Gastrocnemius medialis (tissue), 4 donors: ENCODE data around the gene ATP6V0B. TPM values are rescaled to one million over a fixed set of nuclear protein-coding genes. Genes with fewer than 3 reads are reported as not detected.
A peak's percentile ranks its signal among the peaks of the same experiment; 100 is the strongest.

Source experiments
- ATAC-seq, 2 donors: fragments of 150-250 bp; one replicate each; pipeline ENCODE4 v1.9.1; 2016
- DNase-seq, 2 donors: peaks; one replicate each; pipeline ENCODE4 v3.0.0-alpha.2; 2019
- H3K27ac ChIP-seq, 4 donors: fragments of 200-600 bp; sonication (generic); 1 replicate in 1 of 4; 2 replicates in 3 of 4; pipeline ENCODE4 v1.5.1; 2016 to 2018; ENCODE audit warnings: mild to moderate bottlenecking in 2 of 4, moderate library complexity in 1 of 4
- H3K27me3 ChIP-seq, 3 donors: fragments of 200-600 bp; sonication (generic) in 2 of 3; 1 replicate in 1 of 3; 2 replicates in 2 of 3; pipeline versions ENCODE4 v1.5.1 to v1.6.0; 2016 to 2019; ENCODE audit warnings: mild to moderate bottlenecking in 1 of 3, moderate library complexity in 1 of 3
- H3K36me3 ChIP-seq, 2 donors: fragments of 200-600 bp; sonication (generic) in 1 of 2; one replicate each; pipeline ENCODE4 v1.5.1; 2017 to 2018
- H3K4me1 ChIP-seq, 2 donors: fragments of 200-600 bp; sonication (generic) in 1 of 2; one replicate each; pipeline ENCODE4 v1.5.1; 2016 to 2017; ENCODE audit warnings: mild to moderate bottlenecking in 2 of 2
- H3K4me3 ChIP-seq, 4 donors: fragments of 200-600 bp; sonication (generic) in 3 of 4; 1 replicate in 1 of 4; 2 replicates in 3 of 4; pipeline ENCODE4 v1.5.1; 2016 to 2019; ENCODE audit warnings: mild to moderate bottlenecking in 2 of 4
- H3K9me3 ChIP-seq, 3 donors: fragments of 200-600 bp; sonication (generic) in 2 of 3; 1 replicate in 1 of 3; 2 replicates in 2 of 3; pipeline ENCODE4 v1.5.1; 2016 to 2019
- POLR2A ChIP-seq, 2 donors: fragments of 450-650 bp; IDR thresholded peaks; one replicate each; pipeline ENCODE4 v1.6.1; 2017; ENCODE audit warnings: antibody characterized with exemption in 2 of 2, mild to moderate bottlenecking in 2 of 2, moderate library complexity in 2 of 2
- in situ Hi-C, 4 donors: fragments of 200-750 bp; cut with MboI; loops; one replicate each; pipeline versions ENCODE4 v1.15.0 to v1.8.0; 2017; ENCODE audit warnings: low sequenced_read_pairs in 4 of 4
- intact Hi-C: fragments of 100-400 bp; cut with DNase I; formaldehyde crosslinking; loops from one replicate; pipeline ENCODE4 v1.15.1; 2023; ENCODE audit warnings: low total_unique reads
- total RNA-seq, 4 donors: library from RNA; depleted of rRNA; stranded (reverse); fragments of >200 nt; gene quantifications; one replicate each; pipeline versions ENCODE4 v1.1.0 to v1.2.3, GENCODE V29; 2016
- TF ChIP-seq, protein P1 (sequence below), 5 experiments: fragments of 450-650 bp in 3 of 5; fragments of 200-600 bp in 2 of 5; sonication (generic) in 2 of 5; IDR thresholded peaks in 4 of 5; conservative IDR thresholded peaks in 1 of 5; 1 replicate in 4 of 5; 2 replicates in 1 of 5; pipeline ENCODE4 v1.5.1; 2016 to 2019; ENCODE audit warnings: antibody characterized with exemption in 5 of 5, mild to moderate bottlenecking in 3 of 5, moderate library complexity in 3 of 5

The ATP6V0B gene
- total RNA-seq, 4 donors from 2014 or later, result 156 to 242 (median 195) TPM

DNA sequence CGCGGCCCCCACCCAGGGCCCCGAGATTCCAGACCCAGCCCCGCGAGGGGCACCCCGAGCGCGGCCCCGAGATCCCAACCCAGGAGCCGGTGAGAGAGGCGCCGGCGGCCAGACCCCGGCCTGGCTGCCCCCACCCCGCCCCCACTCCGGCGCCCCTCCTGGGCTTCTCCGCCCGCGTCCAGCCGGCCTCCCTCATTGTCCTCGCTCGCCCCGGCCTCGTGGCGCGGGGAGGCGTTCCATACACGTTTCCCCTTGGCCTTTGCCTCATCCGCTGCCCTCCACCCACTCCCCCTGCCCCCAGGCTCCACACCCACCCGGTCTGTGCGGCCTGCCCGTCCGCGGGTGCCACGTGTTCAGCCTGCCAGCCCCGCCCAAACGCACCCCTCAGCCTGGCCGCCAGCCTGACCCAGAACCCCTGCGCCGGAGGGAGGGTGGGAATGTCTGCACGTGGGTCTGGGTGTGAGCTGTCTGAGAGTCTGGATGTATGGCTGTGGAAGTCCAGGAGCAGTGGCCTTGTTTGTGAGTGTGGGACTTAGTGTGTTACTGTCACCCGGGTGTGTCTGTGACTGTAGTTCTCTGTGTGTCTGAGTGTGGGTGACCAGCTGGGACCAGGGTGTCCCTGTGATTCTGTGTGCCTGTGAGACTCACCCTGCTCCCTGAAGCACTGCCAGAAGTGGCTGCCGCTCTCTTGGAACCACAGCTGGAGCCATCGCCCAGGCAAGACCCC lies 4.9 kb downstream of the ATP6V0B start:
- Histone ChIP-seq H3K36me3 (peaks cover 0 to 28% of the 10 kb centered on the region in 2 donors), H3K4me3 (peak overlapping the region; percentile 63 to 92 (median 68)), H3K27me3 (no peaks in the 10 kb centered on the region), H3K27ac (peak overlapping the region; percentile 60 to 70 (median 64)), H3K4me1 (peaks cover 25 to 36% of the 10 kb centered on the region in 2 donors), H3K9me3 (no peaks in the 10 kb centered on the region)
- TF ChIP-seq, protein P1, sequence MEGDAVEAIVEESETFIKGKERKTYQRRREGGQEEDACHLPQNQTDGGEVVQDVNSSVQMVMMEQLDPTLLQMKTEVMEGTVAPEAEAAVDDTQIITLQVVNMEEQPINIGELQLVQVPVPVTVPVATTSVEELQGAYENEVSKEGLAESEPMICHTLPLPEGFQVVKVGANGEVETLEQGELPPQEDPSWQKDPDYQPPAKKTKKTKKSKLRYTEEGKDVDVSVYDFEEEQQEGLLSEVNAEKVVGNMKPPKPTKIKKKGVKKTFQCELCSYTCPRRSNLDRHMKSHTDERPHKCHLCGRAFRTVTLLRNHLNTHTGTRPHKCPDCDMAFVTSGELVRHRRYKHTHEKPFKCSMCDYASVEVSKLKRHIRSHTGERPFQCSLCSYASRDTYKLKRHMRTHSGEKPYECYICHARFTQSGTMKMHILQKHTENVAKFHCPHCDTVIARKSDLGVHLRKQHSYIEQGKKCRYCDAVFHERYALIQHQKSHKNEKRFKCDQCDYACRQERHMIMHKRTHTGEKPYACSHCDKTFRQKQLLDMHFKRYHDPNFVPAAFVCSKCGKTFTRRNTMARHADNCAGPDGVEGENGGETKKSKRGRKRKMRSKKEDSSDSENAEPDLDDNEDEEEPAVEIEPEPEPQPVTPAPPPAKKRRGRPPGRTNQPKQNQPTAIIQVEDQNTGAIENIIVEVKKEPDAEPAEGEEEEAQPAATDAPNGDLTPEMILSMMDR (IDR thresholded peaks at IDR 0.05 in 4 of 5, conservative IDR thresholded peaks at IDR 0.05 in 1 of 5), result no peak
- no peak for TF ChIP-seq POLR2A (IDR thresholded peaks at IDR 0.05)
- intact Hi-C loops (loop anchor here (1.0 to 10.0 kb wide), 2 partner anchors 12 to 375 kb away; partner anchors contain the start of genes CCDC24 and ERI3), in situ Hi-C loops (no loop called here)
- peak in 1 of 2 donors; percentile 19 for DNase-seq
- peak in 1 of 2 donors; percentile 21 for ATAC-seq

DNA sequence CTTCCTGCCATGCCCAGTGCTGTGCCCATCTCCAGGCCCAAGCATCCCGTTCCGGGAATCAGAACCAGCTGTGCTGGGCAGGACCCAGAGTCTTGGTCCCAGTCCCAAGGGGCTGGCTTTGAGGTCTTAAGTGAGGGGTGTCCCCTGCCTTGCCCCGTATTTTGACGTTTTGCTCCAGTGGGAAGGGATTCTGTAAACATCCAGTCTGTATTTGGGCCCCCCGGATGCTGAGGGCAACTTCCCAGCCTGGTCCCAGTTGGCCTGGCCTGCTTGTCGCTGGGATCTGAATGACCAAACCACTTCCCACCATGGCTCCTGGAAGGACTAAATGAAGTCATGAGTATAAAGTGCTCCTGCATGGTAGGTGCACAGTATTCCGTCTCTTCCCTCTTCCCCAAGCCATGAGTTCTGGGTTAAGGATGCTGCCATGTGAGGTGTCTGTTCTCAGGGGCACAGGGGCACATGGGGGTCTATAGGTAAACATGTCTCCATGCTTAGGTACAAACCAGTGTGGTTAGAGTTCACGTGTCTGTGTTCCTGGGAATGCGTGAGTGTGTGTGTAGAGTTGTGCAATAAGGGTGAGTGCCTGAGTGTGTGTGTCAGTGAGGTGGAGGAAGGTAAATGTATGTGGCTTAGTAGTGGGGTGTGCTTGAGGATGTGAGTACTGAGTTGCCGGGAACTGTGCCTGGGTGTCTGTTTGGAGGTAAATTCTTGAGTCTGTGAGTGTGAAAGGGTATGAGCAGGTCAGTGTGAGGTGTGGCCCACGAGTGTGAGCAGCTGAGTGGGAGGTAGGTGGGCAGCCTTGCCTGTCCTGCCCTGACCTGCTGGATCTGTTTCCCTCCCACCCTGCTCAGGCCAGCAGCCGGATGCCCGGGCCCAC lies 5.7 kb downstream of the ATP6V0B start:
- H3K36me3 ChIP-seq, result peaks cover 0 to 32% of the 10 kb centered on the region in 2 donors
- intact Hi-C loops (loop anchor here (1.0 kb wide), 1 partner anchor 11 kb away; the partner anchor contains the start of gene CCDC24), in situ Hi-C loops (no loop called here)
- no peaks in the 10 kb centered on the region for H3K9me3 ChIP-seq
- peak overlapping the region in 3 of 4 donors; percentile 60 to 70 (median 64) for H3K27ac ChIP-seq
- H3K27me3 ChIP-seq, result no peaks in the 10 kb centered on the region
- peaks cover 23 to 32% of the 10 kb centered on the region in 2 donors for H3K4me1 ChIP-seq
- ATAC-seq, result no peak
- no peak for DNase-seq
- TF ChIP-seq POLR2A (IDR thresholded peaks at IDR 0.05), result no peak
- TF ChIP-seq, protein P1 (IDR thresholded peaks at IDR 0.05 in 4 of 5, conservative IDR thresholded peaks at IDR 0.05 in 1 of 5), result no peak
- peak overlapping the region; percentile 63 to 92 (median 68) for H3K4me3 ChIP-seq

DNA sequence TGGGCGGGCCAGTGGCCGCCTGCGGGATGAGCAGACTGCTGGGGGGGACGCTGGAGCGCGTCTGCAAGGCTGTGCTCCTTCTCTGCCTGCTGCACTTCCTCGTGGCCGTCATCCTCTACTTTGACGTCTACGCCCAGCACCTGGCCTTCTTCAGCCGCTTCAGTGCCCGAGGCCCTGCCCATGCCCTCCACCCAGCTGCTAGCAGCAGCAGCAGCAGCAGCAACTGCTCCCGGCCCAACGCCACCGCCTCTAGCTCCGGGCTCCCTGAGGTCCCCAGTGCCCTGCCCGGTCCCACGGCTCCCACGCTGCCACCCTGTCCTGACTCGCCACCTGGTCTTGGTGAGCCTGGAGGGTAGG lies 6.4 kb downstream of the ATP6V0B start:
- H3K36me3 ChIP-seq, result peaks cover 0 to 31% of the 10 kb centered on the region in 2 donors
- H3K4me3 ChIP-seq, result no peak overlapping the region
- DNase-seq (no peak), ATAC-seq (no peak)
- H3K27ac ChIP-seq, result no peak overlapping the region
- no peaks in the 10 kb centered on the region for H3K27me3 ChIP-seq
- H3K4me1 ChIP-seq, result peaks cover 16 to 26% of the 10 kb centered on the region in 2 donors
- TF ChIP-seq, protein P1 (IDR thresholded peaks at IDR 0.05 in 4 of 5, conservative IDR thresholded peaks at IDR 0.05 in 1 of 5), result no peak
- no peak for TF ChIP-seq POLR2A (IDR thresholded peaks at IDR 0.05)
- intact Hi-C loops (no loop called here), in situ Hi-C loops (no loop called here)
- no peaks in the 10 kb centered on the region for H3K9me3 ChIP-seq

DNA sequence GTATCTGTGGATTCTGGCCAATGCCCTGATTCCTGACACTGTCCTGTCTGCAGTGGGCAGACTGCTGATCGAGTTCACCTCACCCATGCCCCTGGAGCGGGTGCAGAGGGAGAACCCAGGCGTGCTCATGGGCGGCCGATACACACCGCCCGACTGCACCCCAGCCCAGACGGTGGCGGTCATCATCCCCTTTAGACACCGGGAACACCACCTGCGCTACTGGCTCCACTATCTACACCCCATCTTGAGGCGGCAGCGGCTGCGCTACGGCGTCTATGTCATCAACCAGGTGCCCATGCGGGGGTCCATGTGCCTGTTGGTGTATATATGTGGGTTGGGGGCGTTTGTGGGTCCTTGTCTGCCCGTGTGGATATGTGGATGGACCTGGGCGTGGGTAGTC lies 6.9 kb downstream of the ATP6V0B start:
- Histone ChIP-seq H3K27me3 (no peaks in the 10 kb centered on the region), H3K9me3 (no peaks in the 10 kb centered on the region), H3K4me3 (no peak overlapping the region), H3K27ac (no peak overlapping the region), H3K36me3 (peaks cover 0 to 26% of the 10 kb centered on the region in 2 donors), H3K4me1 (peaks cover 11 to 21% of the 10 kb centered on the region in 2 donors)
- in situ Hi-C loops, result no loop called here
- ATAC-seq, result no peak
- intact Hi-C loops, result no loop called here
- no peak for TF ChIP-seq POLR2A (IDR thresholded peaks at IDR 0.05)
- TF ChIP-seq, protein P1 (IDR thresholded peaks at IDR 0.05 in 4 of 5, conservative IDR thresholded peaks at IDR 0.05 in 1 of 5), result no peak
- DNase-seq, result no peak
